Transverse colon (tissue), 4 donors: ENCODE measurements around the gene SUV39H2. TPM values are rescaled to one million over a fixed set of nuclear protein-coding genes. Genes with fewer than 3 reads are reported as not detected.
A peak's percentile ranks its signal among the peaks of the same experiment; 100 is the strongest.

Source experiments
- DNase-seq: peaks from one replicate; pipeline ENCODE4 v3.0.0-alpha.2; 2019
- H3K27ac ChIP-seq, 4 donors: fragments of 200-600 bp; sonication (generic); 2 replicates each; pipeline ENCODE4 v1.5.1; 2016 to 2018; ENCODE audit warnings: inconsistent platforms in 4 of 4
- H3K27me3 ChIP-seq: fragments of 200-600 bp; sonication (generic); 2 replicates; pipeline ENCODE4 v1.5.1; 2017; ENCODE audit warnings: inconsistent platforms
- H3K36me3 ChIP-seq, 4 donors: fragments of 200-600 bp; sonication (generic); 2 replicates each; pipeline ENCODE4 v1.5.1; 2017 to 2019; ENCODE audit warnings: inconsistent platforms in 4 of 4
- H3K4me1 ChIP-seq, 4 donors: fragments of 200-600 bp; sonication (generic); 2 replicates each; pipeline ENCODE4 v1.5.1; 2017 to 2020; ENCODE audit warnings: inconsistent platforms in 4 of 4
- H3K4me3 ChIP-seq, 4 donors: fragments of 200-600 bp; sonication (generic); 1 replicate in 1 of 4; 2 replicates in 3 of 4; pipeline versions ENCODE4 v1.5.1 to v1.6.1; 2017 to 2019; ENCODE audit warnings: inconsistent platforms in 4 of 4
- H3K9me3 ChIP-seq, 2 donors: fragments of 200-600 bp; sonication (generic); 2 replicates each; pipeline ENCODE4 v1.5.1; 2017 to 2019; ENCODE audit warnings: inconsistent platforms in 2 of 2
- CTCF ChIP-seq, 5 experiments: fragments of 200-600 bp in 3 of 5; fragments of 450-650 bp in 2 of 5; sonication (generic) in 3 of 5; IDR thresholded peaks; 1 replicate in 2 of 5; 2 replicates in 3 of 5; pipeline ENCODE4 v1.5.1; 2016 to 2017; ENCODE audit warnings: antibody characterized with exemption in 5 of 5, inconsistent platforms in 3 of 5, mild to moderate bottlenecking in 2 of 5, moderate library complexity in 1 of 5
- EP300 ChIP-seq: sonication (generic); formaldehyde crosslinking; IDR thresholded peaks from one replicate; pipeline ENCODE4 v1.6.1; 2017; ENCODE audit warnings: antibody characterized with exemption, low read depth
- POLR2A ChIP-seq: fragments of 450-650 bp; IDR thresholded peaks from one replicate; pipeline ENCODE4 v1.6.1; 2016; ENCODE audit warnings: antibody characterized with exemption, mild to moderate bottlenecking, moderate library complexity
- POLR2AphosphoS5 ChIP-seq, 3 donors: sonication (generic); formaldehyde crosslinking; IDR thresholded peaks; one replicate each; pipeline ENCODE4 v1.6.1; 2016; ENCODE audit warnings: antibody characterized with exemption in 3 of 3
- WGBS, 2 donors: methylation state at CpG; one replicate each; pipeline ENCODE4 v1.1.5; 2018; ENCODE audit warnings: low coverage in 1 of 2; 5-methylcytosine and 5-hydroxymethylcytosine counted together
- in situ Hi-C, 4 donors: fragments of 200-750 bp; cut with MboI; loops; one replicate each; pipeline versions ENCODE4 v1.15.0 to v1.15.1; 2017; ENCODE audit warnings: low sequenced_read_pairs in 3 of 4, low pct_ligation_motif_present in 1 of 4, low pct_unique_long_range_greater_than_20kb in 1 of 4
- intact Hi-C: fragments of 100-400 bp; cut with DNase I; formaldehyde crosslinking; loops from one replicate; pipeline ENCODE4 v1.15.1; 2023; ENCODE audit warnings: low total_unique reads
- total RNA-seq, 4 donors: library from RNA; depleted of rRNA; stranded (reverse); fragments of >200 nt; gene quantifications; one replicate each; pipeline ENCODE4 v1.1.0, GENCODE V29; 2016

The SUV39H2 gene
- total RNA-seq, 4 donors from 2014 or later = 0.60 to 4.6 (median 3.0) TPM

- peak overlapping the region in 1 of 4 donors; percentile 98 for H3K4me3 ChIP-seq
- 64 to 66% methylated on average over 4 to 7 of the region's 7 CpGs for WGBS, 2 donors
- TF ChIP-seq POLR2AphosphoS5 (IDR thresholded peaks at IDR 0.05) = no peak
- TF ChIP-seq CTCF (IDR thresholded peaks at IDR 0.05) = no peak
- TF ChIP-seq EP300 = no peak
- TF ChIP-seq POLR2A = no peak
Measured at GRCh38 chr10:14880229-14880628, 1.6 kb downstream of the SUV39H2 start.

GRCh38 chr10:14884082-14884481 is 5.4 kb downstream of the SUV39H2 start:
- intact Hi-C loops (no loop called here), in situ Hi-C loops (no loop called here)
- TF ChIP-seq POLR2A (no peak), EP300 (no peak), CTCF (IDR thresholded peaks at IDR 0.05) (no peak), POLR2AphosphoS5 (IDR thresholded peaks at IDR 0.05) (no peak)
- H3K9me3 ChIP-seq = no peaks in the 10 kb centered on the region
- 91 to 93% methylated on average over 3 of the region's 3 CpGs for WGBS, 2 donors
- no peak for DNase-seq
- no peaks in the 10 kb centered on the region for H3K36me3 ChIP-seq
- no peak overlapping the region for H3K27ac ChIP-seq
- no peaks in the 10 kb centered on the region for H3K27me3 ChIP-seq
- peaks cover 4 to 9% (median 6%) of the 10 kb centered on the region in 4 donors for H3K4me1 ChIP-seq
- H3K4me3 ChIP-seq = no peak overlapping the region

More at GRCh38 chr10:14880229-14880628, 1.6 kb downstream of the SUV39H2 start:
- in situ Hi-C loops = no loop called here
- no peaks in the 10 kb centered on the region for H3K27me3 ChIP-seq
- H3K27ac ChIP-seq = no peak overlapping the region
- no peaks in the 10 kb centered on the region for H3K9me3 ChIP-seq
- no peaks in the 10 kb centered on the region for H3K36me3 ChIP-seq
- peaks cover 6 to 20% (median 10%) of the 10 kb centered on the region in 4 donors for H3K4me1 ChIP-seq
- intact Hi-C loops = no loop called here
- no peak for DNase-seq

GRCh38 chr10:14889318-14889717 is 10.7 kb downstream of the SUV39H2 start:
- Histone ChIP-seq H3K4me3 (no peak overlapping the region), H3K36me3 (no peaks in the 10 kb centered on the region), H3K27me3 (no peaks in the 10 kb centered on the region), H3K9me3 (no peaks in the 10 kb centered on the region), H3K4me1 (no peaks in the 10 kb centered on the region), H3K27ac (no peak overlapping the region)
- no peak for DNase-seq
- 85 to 91% methylated on average over 2 of the region's 2 CpGs for WGBS, 2 donors
- in situ Hi-C loops = no loop called here
- intact Hi-C loops = no loop called here
- TF ChIP-seq EP300 = no peak
- no peak for TF ChIP-seq POLR2A
- no peak for TF ChIP-seq POLR2AphosphoS5 (IDR thresholded peaks at IDR 0.05)
- no peak for TF ChIP-seq CTCF (IDR thresholded peaks at IDR 0.05)

- Histone ChIP-seq H3K36me3 (no peaks in the 10 kb centered on the region), H3K4me1 (no peaks in the 10 kb centered on the region), H3K9me3 (no peaks in the 10 kb centered on the region), H3K4me3 (no peak overlapping the region), H3K27me3 (no peaks in the 10 kb centered on the region), H3K27ac (no peak overlapping the region)
- intact Hi-C loops (no loop called here), in situ Hi-C loops (no loop called here)
- WGBS, 2 donors = 87 to 100% methylated on average over 1 of the region's 1 CpG
- no peak for DNase-seq
- no peak for TF ChIP-seq POLR2AphosphoS5 (IDR thresholded peaks at IDR 0.05)
- TF ChIP-seq EP300 = no peak
- TF ChIP-seq POLR2A = no peak
- TF ChIP-seq CTCF (IDR thresholded peaks at IDR 0.05) = no peak
Measured at GRCh38 chr10:14891151-14891550, 12.5 kb downstream of the SUV39H2 start.
